HG02973 (cell line): ENCODE measurements around the gene FSTL4.
"Not testable (repeated sequence)": the region's sequence is repeated elsewhere in the genome, so short reads cannot be mapped to it uniquely, and the experiment has no call there.

ENCODE experiments used
- ATAC-seq: cut with Tn5 transposase; IDR thresholded peaks from one replicate; pipeline ENCODE4 v1.9.1; 2021; ENCODE audit warnings: moderate library complexity; ENCODE audit not compliant: unreplicated experiment

FSTL4 gene

GRCh38 chr5:133559960-133560359 lies 52.4 kb downstream of the FSTL4 start:
- no peak for ATAC-seq

GRCh38 chr5:133556551-133556950 lies 55.8 kb downstream of the FSTL4 start:
- no peak for ATAC-seq

GRCh38 chr5:133554279-133554678 lies 58.1 kb downstream of the FSTL4 start:
- no peak for ATAC-seq

GRCh38 chr5:133552925-133553525 lies 59.3 kb downstream of the FSTL4 start:
- ATAC-seq, result no peak

GRCh38 chr5:133546500-133546899 lies 65.8 kb downstream of the FSTL4 start:
- ATAC-seq, result no peak

GRCh38 chr5:133544346-133544745 lies 68.0 kb downstream of the FSTL4 start:
- no peak for ATAC-seq

GRCh38 chr5:133539818-133540217 lies 72.5 kb downstream of the FSTL4 start:
- ATAC-seq, result no peak

GRCh38 chr5:133538718-133539117 lies 73.6 kb downstream of the FSTL4 start:
- ATAC-seq, result no peak

- not testable (repeated sequence) for ATAC-seq
These were observed 77.0 kb downstream of the FSTL4 start for GRCh38 chr5:133535241-133535929.

- no peak for ATAC-seq
These were observed 77.8 kb downstream of the FSTL4 start for GRCh38 chr5:133534566-133534965.

GRCh38 chr5:133533541-133533940 lies 78.8 kb downstream of the FSTL4 start:
- ATAC-seq, result no peak

- ATAC-seq, result no peak
These were observed 80.7 kb downstream of the FSTL4 start for GRCh38 chr5:133531594-133531993.

GRCh38 chr5:133531178-133531577 lies 81.2 kb downstream of the FSTL4 start:
- no peak for ATAC-seq

GRCh38 chr5:133530270-133530669 lies 82.1 kb downstream of the FSTL4 start:
- ATAC-seq, result no peak

- no peak for ATAC-seq
These were observed 83.5 kb downstream of the FSTL4 start for GRCh38 chr5:133528841-133529240.

GRCh38 chr5:133527311-133527710 lies 85.0 kb downstream of the FSTL4 start:
- no peak for ATAC-seq

GRCh38 chr5:133526368-133526767 lies 86.0 kb downstream of the FSTL4 start:
- ATAC-seq, result no peak

GRCh38 chr5:133525126-133525525 lies 87.2 kb downstream of the FSTL4 start:
- ATAC-seq, result no peak

GRCh38 chr5:133524666-133525065 lies 87.7 kb downstream of the FSTL4 start:
- no peak for ATAC-seq

- no peak for ATAC-seq
These were observed 88.3 kb downstream of the FSTL4 start for GRCh38 chr5:133523961-133524586.

- no peak for ATAC-seq
These were observed 89.2 kb downstream of the FSTL4 start for GRCh38 chr5:133523013-133523658.

GRCh38 chr5:133521801-133522200 lies 90.5 kb downstream of the FSTL4 start:
- no peak for ATAC-seq
